AG08396 (cell line): ENCODE data around the gene LYZL4.

Experiments
- DNase-seq: peaks from one replicate; pipeline ENCODE4 v3.0.0; 2012; ENCODE audit warnings: low spot score, mixed read lengths

LYZL4 gene

GRCh38 chr3:42425736-42426407, 15.5 kb upstream of the LYZL4 start:
- DNase-seq: no peak

GRCh38 chr3:42424911-42425310, 14.5 kb upstream of the LYZL4 start:
- no peak for DNase-seq

- DNase-seq: no peak
Measured at GRCh38 chr3:42421818-42422796, 11.7 kb upstream of the LYZL4 start.

GRCh38 chr3:42419563-42419962, 9.2 kb upstream of the LYZL4 start:
- no peak for DNase-seq

GRCh38 chr3:42412526-42413155, 2.2 kb upstream of the LYZL4 start:
- DNase-seq: no peak

GRCh38 chr3:42411429-42411828, 1.0 kb upstream of the LYZL4 start:
- no peak for DNase-seq

- no peak for DNase-seq
Measured at GRCh38 chr3:42408156-42408555, 2.3 kb downstream of the LYZL4 start.

GRCh38 chr3:42406727-42407450, 3.5 kb downstream of the LYZL4 start:
- DNase-seq: no peak

GRCh38 chr3:42405857-42406256, 4.6 kb downstream of the LYZL4 start:
- DNase-seq: no peak

- no peak for DNase-seq
Measured at GRCh38 chr3:42403737-42404136, 6.7 kb downstream of the LYZL4 start.

- DNase-seq: no peak
Measured at GRCh38 chr3:42402394-42403096, 7.9 kb downstream of the LYZL4 start.

GRCh38 chr3:42398080-42398479, 12.3 kb downstream of the LYZL4 start:
- no peak for DNase-seq

- no peak for DNase-seq
Measured at GRCh38 chr3:42397644-42398043, 12.8 kb downstream of the LYZL4 start.

- DNase-seq: no peak
Measured at GRCh38 chr3:42394579-42395288, 15.7 kb downstream of the LYZL4 start.

- no peak for DNase-seq
Measured at GRCh38 chr3:42387802-42388651, 22.4 kb downstream of the LYZL4 start.

GRCh38 chr3:42381551-42382082, 28.8 kb downstream of the LYZL4 start:
- DNase-seq: no peak

- no peak for DNase-seq
Measured at GRCh38 chr3:42377681-42378080, 32.7 kb downstream of the LYZL4 start.

- DNase-seq: peak; percentile 47
Measured at GRCh38 chr3:42376344-42376798, 34.0 kb downstream of the LYZL4 start.

GRCh38 chr3:42375121-42375800, 35.1 kb downstream of the LYZL4 start:
- no peak for DNase-seq
